Amniotic stem cell (primary cell): ENCODE results near the gene PDE4D.
A peak's percentile ranks its signal among the peaks of the same experiment; 100 is the strongest.
"Not testable (repeated sequence)": the region's sequence is repeated elsewhere in the genome, so short reads cannot be mapped to it uniquely, and the experiment has no call there.

ENCODE experiments used
- DNase-seq: peaks from one replicate; lab custom pipeline; 2025; lab: John Stamatoyannopoulos, UW

The PDE4D gene

DNA sequence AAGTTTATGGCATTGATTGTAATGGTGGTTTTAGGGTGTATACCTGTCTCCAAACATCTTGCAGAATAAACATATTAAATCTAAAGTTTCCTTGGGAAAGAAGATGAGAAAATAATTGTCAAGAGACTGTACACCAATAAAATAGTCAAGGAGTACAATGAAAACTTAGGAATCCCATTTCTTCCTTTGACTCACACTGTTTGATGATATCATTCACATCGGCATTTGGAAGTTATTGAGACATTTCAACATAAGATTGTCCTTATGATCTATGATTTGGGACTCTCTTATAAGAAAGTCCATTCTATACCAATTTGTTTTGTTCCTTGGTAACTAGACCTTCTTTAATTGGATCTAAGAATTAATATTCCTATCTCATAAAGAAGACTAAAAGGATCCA lies 828.0 kb downstream of the PDE4D start:
- no peak for DNase-seq

DNA sequence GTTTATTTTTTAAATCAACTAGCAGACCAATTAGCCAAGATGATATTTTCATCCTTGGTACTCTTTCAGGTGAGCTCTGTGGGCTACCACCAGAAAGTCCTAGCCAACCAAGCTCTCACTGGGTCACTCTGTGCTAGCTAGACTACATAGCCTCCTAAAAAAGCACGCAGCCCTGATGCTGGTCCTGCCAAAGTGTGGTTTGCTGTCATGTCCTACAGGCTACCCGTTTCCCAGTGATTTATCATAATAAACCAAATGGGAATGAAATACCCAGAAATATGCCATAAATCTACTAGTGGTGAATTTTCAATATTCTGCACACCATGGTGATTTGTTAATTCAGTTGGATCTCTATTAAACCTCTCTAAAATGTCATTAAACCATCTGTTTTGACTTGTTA lies 829.2 kb downstream of the PDE4D start:
- no peak for DNase-seq

DNA sequence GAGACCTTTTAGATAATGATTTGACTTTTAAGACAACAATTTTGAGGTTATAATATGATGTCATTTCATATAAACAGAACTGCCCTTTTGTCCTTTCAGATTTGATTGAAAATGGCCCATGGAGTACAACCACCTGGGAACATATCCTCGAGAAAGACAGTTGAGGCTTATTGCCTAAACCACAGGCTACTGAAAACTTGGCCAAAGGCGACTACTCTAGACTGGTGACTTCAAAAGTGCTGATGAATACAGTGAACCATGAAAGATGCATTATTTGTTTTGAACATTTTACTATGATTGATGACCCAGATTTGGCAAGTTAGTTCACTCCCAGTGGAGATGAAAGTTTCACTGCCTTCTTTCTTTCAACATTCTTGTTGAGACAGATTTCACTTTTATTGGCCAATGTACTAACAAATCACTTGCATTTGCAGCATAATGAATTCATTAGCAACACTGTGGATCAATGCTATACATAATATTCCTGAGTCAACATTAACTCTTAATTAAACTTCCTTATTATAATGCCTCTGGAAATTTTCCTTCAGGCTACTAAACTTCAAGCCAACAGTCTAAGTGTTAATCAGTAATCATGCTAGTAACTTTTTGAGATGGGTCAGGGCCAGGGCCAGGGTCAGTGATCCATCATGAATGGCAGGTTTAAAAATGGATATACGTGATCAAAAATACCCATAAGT lies 830.4 kb downstream of the PDE4D start:
- no peak for DNase-seq

DNA sequence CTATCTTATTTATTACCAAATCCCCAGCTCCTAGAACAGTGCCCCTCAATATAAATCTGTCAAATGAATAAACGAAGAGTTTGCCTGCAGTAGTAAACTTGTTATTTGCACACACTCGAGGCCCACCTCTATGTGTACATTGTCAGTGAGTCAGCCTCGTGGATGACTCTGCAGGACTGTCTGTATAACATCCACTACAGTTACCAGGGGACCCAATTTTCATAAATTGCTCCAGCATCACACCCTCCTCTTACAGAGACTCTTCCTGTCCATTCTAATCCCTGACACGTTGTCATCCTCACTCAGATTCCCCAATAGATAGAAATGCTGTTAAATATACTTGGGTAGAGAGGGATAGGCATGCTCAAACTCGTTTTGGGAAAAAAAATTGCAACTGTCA lies 832.1 kb downstream of the PDE4D start:
- no peak for DNase-seq

DNA sequence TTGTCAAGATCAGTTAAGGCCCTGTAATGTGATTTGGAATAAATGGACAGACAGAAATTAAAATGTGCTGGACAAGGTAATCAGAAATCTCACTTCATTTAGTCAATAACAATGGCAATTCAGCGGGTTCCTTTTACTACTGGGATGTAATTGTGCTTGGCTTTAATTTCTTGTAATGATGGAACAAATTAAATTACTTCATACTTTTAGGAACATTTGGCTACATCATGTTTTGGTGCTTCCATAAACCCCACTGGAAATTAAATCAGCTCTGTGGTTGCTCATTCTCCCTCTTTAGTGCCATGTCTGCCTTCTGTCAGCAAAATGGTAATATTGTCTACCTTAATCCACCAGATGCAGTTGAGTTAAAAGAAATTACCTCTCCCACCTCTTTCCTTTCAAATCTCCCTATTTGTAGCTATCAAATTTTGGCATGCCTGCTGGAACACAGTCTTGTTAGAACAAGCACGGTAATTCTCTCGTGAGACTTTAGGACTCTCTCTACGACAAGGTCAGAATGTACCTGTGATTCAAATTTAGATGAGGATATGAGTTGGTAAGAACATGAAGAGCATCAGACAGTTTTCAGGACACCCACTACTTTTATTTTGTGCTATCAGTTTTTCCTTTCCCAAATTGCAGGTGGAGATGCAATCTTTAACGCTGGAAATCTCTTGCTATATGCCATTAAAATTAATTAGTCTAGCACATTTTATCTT lies 834.4 kb downstream of the PDE4D start:
- DNase-seq, result no peak

DNA sequence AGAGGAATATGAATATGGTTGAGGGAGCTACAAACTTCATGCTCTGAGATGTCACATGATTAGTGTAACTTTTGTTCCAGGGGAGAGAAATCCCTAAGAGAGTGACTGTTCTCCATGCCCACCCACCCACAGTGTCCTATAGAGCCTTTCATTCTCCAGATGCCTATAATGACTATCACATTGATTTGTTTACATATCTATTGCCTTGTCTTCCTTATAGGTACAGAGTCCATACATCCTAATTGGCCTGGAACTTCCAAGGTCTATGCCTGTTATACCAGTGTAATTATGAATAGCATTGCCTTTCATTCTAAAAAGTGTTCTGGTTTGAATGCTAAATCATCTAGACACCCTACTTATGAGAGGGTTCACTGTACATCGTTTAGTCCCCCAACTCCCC lies 835.3 kb downstream of the PDE4D start:
- no peak for DNase-seq

DNA sequence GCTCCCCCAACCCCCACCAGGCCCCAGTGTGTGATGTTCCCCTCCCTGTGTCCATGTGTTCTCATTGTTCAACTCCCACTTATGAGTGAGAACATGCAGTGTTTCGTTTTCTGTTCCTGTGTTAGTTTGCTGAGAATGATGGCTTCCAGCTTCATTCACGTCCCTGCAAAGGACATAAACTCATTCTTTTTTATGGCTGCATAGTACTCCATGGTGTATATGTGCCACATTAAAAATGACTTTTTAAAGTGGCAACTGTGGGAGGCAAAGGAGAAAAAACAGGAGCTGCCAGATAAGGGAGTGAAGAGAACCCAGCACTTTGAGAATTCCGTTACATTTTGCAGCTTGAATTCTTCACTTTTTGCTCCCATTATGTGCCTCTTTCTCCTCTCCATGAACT lies 836.9 kb downstream of the PDE4D start:
- DNase-seq, result not testable (repeated sequence)

DNA sequence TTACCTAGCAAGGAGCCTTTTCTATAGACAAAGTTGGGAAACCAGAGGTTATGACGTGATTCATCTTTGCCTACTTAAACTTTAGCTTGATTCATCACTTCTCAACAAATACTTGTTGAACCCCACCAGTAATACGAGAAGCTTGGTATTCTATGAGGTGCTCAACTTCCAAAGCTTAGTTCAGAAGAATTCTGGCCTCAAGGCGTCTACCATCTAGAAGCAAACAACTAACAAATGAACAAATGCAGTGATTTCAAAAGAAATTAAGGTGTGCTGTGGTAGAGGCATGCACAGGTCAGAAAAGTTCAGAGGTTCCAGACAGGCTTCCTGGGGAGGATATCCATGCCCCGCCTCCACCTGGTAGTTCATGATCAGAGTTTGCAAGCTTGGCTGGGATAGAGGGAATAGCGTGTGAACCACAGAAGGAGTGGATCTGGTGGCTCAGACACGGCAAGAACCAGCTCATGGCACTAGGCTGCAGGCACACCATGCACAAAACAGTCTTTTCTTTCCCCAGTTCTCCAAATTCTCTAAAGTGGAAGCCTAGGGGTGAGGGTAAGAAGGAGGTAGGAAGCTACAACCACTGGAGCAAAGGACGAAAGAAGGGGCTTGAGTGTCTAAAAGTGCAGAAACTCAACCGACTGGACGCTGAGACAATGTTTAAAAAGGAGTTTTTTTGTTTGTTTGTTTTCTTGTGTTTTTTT lies 837.6 kb downstream of the PDE4D start:
- DNase-seq, result no peak

DNA sequence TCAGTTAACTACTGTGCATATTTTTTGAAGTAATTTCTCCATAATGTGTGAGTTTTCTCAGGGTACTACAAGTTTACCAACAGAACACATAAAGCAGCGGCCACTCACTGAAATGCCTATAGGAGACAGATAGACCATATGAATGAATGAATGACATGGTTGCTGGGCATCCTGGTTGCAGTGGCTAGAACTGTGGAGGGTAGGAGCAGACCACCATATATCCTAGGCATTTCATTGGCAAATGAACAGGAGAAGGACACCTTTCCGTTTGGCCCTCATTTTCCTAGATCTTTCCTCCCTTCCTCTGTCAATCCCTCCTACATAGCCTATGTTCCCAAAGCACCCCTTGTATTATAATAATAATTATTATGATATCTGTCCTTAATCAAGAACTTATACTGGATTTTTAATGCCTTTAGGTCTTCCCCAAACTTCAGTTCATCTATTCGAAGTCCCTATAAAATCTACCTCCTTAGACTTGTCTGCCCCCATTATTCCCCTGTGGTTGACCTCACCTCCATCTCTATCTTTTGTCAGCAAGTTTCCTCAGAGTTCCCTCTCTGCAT lies 838.5 kb downstream of the PDE4D start:
- no peak for DNase-seq

DNA sequence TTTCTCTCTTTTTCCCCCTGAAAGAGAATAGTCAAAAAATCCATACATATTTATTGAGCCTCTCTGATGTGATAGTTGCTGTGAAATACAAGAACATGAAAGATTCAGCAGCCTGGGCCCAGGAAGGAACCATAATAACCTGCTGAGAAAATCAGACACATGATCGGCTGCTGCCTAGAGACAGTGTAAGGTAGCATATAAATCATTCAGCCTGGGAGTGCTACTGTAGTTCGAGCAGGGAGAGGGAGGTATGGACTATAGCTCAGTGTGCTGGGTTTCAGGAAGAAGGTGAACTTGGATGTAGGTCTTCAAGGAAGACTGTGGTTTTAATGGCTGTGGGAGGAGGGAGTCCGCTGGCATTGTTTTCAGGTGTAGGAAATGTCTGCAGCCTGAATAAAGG lies 841.6 kb downstream of the PDE4D start:
- no peak for DNase-seq

DNA sequence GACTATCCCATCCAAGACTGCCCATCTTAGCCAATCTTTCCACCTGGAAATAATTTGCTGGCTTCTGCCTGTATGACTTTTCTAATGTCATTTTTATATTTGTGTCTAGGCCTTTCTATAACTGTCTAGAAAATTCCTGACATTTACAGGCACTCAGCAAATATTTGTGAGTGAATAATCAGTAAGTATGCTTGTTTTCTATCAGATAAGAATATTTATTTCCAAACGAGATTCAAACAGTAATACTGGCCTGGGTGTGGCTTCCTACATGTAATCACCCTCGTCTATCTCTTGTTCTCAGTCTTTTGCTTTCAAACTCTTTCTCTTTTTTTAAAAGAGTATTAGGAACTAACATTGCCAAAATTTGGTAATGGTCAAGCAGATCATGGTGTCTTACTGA lies 844.4 kb downstream of the PDE4D start:
- no peak for DNase-seq

DNA sequence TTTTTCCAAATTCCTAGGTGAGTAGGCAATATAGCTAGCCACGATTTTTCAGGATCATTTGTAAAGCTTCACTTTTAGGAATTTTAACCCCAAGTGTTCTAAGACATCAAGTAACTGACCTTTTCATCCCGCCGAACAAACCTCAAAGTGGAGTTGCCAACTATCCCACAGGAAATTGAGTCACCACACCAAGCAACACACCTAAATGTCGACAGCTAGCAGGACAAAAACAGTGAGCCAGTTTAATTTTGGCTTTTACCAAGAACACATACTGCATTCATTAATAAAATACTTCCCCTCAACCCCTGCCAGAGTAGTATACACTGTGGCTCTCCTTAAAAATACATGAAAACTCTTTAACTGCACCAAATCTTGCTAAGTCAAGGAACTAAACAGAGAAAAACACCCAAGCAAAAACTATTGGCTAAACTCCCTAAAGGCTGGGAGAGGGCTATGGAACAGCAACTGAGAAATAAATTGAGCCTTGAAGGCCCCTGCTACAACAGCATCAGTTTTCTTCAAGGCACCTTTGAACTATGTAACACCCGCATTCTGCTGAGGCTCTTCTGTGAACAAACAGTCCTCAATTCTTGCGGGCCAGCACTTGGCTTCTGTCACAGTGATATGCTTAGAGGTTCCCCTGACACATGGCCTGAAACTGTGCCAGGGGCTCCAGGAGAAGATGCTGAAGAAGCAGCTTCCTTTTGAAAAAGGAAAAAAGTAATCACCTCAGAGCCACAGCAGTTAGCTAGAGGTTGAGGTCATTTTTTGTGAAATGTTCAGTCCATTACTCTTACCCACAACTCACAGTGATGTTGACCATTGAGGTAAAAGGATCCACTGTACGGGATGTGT lies 851.1 kb downstream of the PDE4D start:
- DNase-seq, result no peak

DNA sequence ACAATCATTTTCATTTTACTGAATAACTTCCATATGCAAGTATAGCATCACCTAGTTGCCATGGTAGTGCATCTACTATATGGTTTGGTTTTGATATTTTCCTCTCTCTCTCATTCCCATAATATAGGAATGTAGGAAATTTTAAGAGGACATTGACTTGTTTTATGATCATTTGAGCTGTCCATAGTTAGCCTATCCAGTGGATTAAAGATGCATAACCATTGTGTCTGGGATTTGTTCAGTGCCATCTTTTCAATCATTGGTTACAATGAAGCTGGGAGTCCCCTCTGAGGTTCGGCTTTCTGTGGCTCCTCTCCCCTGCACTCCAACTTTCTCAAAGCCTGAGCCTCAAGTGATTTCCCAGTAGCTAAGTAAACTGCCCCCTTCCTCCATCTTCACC lies 852.2 kb downstream of the PDE4D start:
- no peak for DNase-seq

DNA sequence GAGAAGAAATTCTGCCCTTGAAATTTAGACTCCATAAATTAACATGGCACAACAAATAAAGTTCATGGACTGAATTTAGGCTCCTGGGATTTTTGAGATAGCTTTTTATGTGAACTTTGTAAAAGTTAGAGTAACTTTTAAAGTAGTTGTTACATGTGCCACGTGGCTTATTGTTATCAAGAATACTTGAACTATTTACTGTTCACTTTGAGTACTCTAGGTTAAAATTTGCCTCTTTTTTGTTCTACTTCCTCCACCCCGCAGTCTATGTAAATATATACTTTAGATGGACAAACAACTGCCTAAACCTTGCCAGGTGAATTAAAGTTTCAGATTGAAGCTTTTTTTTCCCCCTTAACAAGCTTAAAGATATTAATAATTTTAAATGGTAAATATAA lies 852.7 kb downstream of the PDE4D start:
- no peak for DNase-seq

DNA sequence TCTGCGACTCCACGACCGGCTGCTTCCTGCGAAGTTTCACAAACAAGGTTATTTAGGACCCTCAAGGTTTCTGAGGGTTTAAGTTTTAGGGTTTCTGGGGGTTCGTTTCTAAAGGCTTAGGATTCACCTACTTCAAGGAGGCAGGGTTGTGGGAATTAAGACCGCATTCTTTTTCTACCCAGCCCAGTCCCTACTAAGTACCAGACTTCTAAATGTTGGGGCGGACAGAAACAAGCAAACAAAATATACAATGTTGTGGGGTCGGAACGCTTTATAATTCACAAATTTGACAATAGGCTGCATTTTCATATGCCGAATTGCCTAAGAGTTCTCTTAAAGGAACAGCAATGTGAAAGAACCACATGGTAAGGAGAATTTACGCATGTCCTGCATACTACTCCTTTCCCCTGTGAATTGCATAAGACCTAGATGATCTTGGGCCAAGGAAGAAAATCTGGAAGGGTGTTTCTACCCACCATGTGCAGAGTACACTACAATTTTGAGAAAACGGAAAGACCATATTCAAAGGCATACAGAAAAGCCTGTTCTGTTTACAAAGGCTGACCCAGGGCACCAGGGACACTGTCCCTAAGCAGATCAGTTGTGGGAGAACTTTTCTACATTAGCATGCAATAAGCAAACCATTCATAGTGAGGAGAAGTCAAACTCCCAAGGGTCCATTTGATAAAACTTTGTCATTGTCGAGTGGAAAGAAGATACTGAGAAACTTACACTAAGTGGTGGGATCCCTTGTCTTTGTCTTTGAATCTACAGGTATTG lies 853.3 kb downstream of the PDE4D start:
- no peak for DNase-seq

DNA sequence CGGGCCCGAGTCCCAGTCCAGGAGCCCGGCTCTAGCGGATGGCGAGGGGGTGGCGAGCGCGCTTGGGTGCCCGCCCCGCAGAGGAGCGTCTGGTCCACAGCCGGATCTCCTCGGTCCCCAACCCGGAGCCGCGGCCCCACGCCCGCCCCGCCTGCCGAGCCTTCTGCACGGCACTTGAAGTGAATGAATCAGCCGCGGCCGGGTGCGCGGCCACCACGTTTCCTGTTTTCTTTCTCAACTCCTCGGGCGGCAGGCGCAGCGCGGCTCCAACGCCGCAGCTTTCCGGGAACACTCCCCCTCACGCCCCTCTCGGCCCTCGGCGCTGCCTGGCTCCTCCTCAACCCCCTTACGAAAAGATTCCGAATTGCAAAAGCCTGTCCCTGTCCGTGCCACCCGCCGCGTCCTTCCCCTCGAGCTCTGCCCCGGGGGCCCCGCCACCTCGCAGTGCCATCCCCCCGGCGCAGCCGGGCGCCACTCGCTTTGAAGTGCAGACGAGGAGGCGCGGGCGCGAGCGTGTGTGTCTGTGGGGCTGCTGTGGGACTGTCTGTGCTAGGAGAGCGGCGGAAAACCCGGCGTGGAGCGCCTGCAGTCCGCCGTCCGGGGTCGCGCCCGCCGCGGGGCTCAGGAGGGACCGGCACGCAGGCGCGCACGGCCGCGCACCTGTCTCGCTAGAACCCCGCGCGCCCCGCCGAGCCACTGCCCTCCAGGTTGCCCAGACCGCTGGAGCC lies 854.1 kb downstream of the PDE4D start:
- peak; percentile 34 for DNase-seq

DNA sequence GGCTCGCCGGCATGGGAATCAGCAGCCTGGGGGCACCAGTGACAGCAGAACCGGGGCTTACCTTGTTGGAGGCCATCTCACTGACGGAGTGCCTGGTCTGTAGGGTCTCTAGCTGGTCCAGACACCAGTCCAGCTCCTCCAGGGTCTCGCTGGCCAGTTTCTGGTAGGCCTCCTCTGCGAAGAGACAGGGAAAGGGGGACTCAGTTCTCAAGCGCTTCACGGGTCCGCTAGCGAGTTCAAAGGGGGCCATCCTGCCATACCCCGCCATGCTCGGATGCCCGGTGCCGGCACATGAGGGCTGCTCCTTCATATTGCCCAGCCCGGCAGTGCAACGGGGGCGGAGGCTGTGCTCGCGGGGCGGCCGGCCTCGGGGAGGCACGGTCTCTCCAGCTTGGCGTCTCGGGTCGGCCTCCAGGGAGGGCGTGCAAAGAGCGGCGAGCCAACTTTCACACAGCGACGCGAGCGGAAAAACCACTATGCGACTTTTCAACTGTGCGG lies 854.7 kb downstream of the PDE4D start:
- DNase-seq, result no peak

DNA sequence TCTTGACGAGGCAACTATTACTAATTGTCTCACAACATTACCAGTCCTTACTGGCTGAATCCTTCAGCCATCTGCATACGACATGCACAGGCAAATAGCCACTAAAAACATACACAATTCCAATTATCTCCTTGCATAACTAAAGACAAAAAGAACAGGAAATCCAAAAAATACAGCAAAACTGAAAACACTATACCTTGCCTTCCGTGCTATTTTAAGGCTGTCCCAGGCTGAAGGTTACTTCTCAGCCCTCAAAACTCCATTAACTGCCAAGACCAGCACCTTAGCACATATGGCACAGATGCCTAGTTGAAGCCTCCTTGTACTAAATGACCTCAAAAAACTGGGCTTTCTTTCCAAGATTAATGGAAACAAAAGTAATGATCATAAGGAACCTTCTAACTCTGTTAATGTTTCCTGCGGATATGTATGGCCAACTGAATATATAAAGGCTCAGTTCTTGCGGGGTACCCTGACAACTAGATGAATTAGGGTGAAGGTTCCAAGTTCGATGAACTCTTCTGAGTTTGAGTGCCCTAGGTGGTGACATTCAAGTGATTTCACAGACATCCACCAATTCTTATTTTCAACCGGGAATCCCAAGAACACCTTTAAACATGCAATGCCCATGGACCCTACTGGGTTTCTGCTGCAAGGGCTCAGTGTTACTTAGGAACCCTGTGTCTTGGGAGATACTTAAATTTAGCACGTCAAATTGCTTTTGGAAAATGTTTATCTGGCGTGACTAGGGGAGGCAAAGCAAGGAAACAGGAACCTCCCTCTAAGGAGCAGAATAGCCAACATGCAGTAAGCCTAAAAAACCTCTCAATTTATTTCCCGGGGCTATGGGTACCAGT lies 855.4 kb downstream of the PDE4D start:
- DNase-seq, result no peak

DNA sequence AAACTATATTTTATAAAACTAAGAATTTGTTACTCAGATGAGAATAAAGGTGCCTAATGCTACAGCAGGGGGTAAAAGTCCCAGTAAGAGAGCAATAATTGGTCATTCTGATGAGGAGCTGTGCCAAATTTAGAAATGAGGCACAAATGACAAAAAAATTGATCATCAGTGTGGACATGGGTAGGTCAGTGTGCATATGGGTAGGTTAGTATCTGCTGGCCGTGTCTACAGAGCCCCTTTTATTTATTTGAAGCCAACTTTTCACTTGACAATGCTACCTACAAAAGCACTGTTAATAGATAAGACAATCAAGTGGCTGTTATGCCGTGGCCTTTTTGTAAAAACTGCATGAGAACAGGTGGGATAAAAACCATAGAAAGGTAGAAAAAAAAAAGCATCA lies 856.1 kb downstream of the PDE4D start:
- no peak for DNase-seq
